Muscle layer of duodenum (tissue), 2 donors: Measurements from ENCODE around the gene EPHA4.

Source experiments
- H3K27ac ChIP-seq: one replicate; pipeline ENCODE4 v1.7.0; 2013; ENCODE audit warnings: mild to moderate bottlenecking, low read length
- H3K27me3 ChIP-seq: one replicate; pipeline ENCODE4 v1.7.0; 2013; ENCODE audit warnings: low read depth, mild to moderate bottlenecking, control low read depth, low read length
- H3K36me3 ChIP-seq, 2 donors: one replicate each; pipeline ENCODE4 v1.7.0; 2013; ENCODE audit warnings: low read length in 2 of 2, control low read depth in 1 of 2, mild to moderate bottlenecking in 1 of 2; ENCODE audit not compliant: insufficient read depth in 2 of 2, control insufficient read depth in 1 of 2
- H3K4me1 ChIP-seq, 2 donors: one replicate each; pipeline ENCODE4 v1.7.0; 2013; ENCODE audit warnings: low read length in 2 of 2, mild to moderate bottlenecking in 2 of 2, control low read depth in 1 of 2, moderate library complexity in 1 of 2; ENCODE audit not compliant: insufficient read depth in 2 of 2, control insufficient read depth in 1 of 2
- H3K4me3 ChIP-seq, 2 donors: one replicate each; pipeline ENCODE4 v1.7.0; 2013; ENCODE audit warnings: low read length in 2 of 2, low read depth in 1 of 2, mild to moderate bottlenecking in 1 of 2
- H3K9me3 ChIP-seq, 2 donors: one replicate each; pipeline ENCODE4 v1.7.0; 2013; ENCODE audit warnings: low read length in 2 of 2, control low read depth in 1 of 2, mild to moderate bottlenecking in 1 of 2; ENCODE audit not compliant: control insufficient read depth in 1 of 2
- donor health status: healthy.

Gene EPHA4

DNA sequence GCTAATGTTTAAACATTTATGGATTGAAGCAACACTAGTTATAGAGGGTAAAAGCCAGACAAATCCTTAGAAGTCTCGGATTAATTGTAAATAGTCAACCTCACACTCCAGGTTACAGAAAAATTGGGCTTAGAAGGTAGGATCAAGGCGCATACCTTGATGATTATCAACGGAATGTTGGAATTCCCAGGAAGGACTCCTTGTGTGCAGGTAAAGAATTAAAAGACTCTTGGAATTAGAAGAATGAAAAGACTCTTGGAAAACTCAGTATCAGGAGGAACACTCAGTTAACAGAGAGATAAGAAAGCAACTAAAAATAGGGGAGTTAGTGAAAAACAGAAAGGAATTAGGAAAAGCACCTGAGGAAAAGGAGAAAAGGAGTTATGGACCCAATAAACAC lies 29.3 kb upstream of the EPHA4 start:
- no peak overlapping the region for H3K4me3 ChIP-seq
- H3K36me3 ChIP-seq = no peaks in the 10 kb centered on the region
- no peaks in the 10 kb centered on the region for H3K4me1 ChIP-seq
- no peaks in the 10 kb centered on the region for H3K9me3 ChIP-seq
- no peak overlapping the region for H3K27ac ChIP-seq
- H3K27me3 ChIP-seq = no peaks in the 10 kb centered on the region

DNA sequence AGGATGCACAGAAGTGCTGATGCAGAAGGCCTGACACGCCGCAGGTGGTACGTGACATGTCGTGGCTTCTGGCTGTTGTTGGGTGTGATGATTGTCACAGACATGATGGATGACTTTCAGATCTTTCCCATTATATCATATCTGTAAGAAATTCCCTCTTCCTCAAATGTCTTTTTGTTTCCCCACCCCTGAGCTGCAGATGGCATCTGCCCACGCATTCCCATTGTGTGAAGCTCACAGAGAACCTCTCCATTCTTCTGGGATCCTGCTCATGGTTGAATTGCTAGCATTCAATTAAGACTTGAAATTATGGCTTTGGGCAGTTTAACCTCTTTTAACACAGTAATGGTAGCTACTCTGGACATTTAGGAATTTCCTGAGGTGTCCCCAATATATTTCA lies 28.3 kb upstream of the EPHA4 start:
- H3K27me3 ChIP-seq = no peaks in the 10 kb centered on the region
- H3K4me1 ChIP-seq = no peaks in the 10 kb centered on the region
- H3K9me3 ChIP-seq = no peaks in the 10 kb centered on the region
- H3K27ac ChIP-seq = no peak overlapping the region
- no peak overlapping the region for H3K4me3 ChIP-seq
- no peaks in the 10 kb centered on the region for H3K36me3 ChIP-seq

DNA sequence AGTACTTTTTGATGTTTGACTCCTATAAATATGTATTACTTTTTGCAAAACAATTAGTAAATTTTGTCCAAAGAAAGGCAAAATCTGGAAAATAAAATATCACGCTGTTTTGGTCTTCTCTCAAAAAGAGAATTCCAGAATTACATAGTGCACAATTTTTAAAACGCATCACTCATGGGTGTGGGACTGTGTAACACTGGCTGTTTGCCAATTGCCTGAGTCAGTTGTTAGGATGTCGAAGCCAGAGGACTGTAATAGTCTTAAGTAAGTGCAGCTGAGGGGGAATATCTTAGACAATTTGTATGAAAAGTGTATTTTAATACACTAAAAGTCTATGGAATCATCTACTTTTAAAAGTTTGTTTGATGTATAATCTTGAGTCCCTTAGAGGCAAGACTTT lies 24.1 kb upstream of the EPHA4 start:
- Histone ChIP-seq H3K27me3 (no peaks in the 10 kb centered on the region), H3K27ac (no peak overlapping the region), H3K9me3 (no peaks in the 10 kb centered on the region), H3K4me1 (no peaks in the 10 kb centered on the region), H3K4me3 (no peak overlapping the region), H3K36me3 (no peaks in the 10 kb centered on the region)

DNA sequence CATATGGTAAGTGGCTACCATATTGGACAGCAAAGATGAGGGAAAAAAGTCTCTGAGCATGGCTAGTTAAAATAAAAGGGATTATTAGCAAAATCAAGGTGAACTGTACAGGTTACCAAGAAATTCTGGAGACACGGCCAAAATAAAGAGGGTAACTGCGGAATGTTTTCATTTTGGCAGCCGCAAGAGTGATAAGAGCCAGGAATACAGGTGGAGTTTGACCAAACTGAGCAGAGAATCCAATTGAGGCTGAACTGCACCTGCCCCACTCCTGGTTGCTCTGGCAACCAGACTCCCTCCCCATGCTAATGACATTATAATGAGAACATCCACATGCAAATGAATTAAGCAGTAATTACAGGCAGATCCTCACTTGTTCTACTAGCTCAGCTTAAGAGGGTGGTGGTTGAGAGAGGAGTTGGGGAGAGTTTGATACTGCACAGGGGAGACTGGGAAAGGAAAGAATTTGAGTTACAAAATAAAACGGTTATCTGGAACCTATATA lies 18.8 kb upstream of the EPHA4 start:
- no peak overlapping the region for H3K27ac ChIP-seq
- no peaks in the 10 kb centered on the region for H3K9me3 ChIP-seq
- H3K4me1 ChIP-seq = no peaks in the 10 kb centered on the region
- H3K4me3 ChIP-seq = no peak overlapping the region
- H3K36me3 ChIP-seq = no peaks in the 10 kb centered on the region
- no peaks in the 10 kb centered on the region for H3K27me3 ChIP-seq

DNA sequence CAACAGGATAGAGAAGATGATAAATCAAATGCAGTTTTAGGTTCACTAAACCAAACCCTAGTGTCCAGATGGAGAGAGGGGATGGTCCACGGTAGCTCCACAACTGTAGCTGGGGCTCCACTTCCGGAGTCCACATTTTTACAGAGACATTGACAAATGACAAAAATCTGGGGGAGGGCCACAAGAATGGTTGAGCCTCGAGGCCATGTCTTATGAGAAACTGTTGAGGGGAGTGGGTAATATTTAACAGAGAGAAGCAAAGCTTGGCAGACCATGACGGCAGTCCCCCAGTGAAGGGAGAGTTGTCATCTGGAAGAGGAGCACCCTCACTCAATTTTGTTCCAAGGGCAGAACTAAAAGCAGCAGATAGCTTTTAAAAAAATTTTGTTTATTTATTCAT lies 17.6 kb upstream of the EPHA4 start:
- H3K4me3 ChIP-seq = no peak overlapping the region
- no peaks in the 10 kb centered on the region for H3K4me1 ChIP-seq
- no peaks in the 10 kb centered on the region for H3K36me3 ChIP-seq
- H3K27me3 ChIP-seq = no peaks in the 10 kb centered on the region
- H3K27ac ChIP-seq = no peak overlapping the region
- no peaks in the 10 kb centered on the region for H3K9me3 ChIP-seq

DNA sequence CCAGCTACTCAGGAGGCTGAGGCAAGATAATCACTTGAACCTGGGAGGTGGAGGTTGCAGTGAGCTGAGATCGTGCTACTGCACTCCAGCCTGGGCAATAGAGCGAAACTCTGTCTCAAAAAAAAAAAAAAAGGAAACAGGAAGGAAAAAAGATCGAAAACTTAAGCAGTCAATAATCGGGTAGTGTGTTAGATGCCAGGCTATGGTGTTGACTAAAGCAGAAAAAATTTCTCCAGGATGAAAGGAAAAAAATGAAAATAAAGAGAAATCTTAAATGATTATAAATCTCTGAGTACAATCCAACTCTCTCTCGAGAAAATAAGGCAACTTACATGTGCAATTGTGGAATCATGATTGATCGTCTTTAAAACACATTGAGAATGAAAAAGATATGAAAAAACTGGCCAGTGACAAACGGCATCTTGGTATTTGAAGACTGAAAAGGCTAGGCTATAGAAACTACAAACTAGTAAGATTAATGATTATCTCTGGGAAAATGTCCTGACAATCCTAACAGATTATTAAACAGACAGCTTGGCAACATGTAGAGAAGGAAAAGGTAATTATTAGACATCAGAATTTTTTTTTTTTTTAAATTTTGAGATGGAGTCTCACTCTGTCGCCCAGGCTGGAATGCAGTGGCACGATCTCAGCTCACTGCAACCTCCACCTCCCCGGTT lies 16.3 kb upstream of the EPHA4 start:
- Histone ChIP-seq H3K27me3 (no peaks in the 10 kb centered on the region), H3K4me3 (no peak overlapping the region), H3K9me3 (no peaks in the 10 kb centered on the region), H3K36me3 (no peaks in the 10 kb centered on the region), H3K4me1 (no peaks in the 10 kb centered on the region), H3K27ac (no peak overlapping the region)

DNA sequence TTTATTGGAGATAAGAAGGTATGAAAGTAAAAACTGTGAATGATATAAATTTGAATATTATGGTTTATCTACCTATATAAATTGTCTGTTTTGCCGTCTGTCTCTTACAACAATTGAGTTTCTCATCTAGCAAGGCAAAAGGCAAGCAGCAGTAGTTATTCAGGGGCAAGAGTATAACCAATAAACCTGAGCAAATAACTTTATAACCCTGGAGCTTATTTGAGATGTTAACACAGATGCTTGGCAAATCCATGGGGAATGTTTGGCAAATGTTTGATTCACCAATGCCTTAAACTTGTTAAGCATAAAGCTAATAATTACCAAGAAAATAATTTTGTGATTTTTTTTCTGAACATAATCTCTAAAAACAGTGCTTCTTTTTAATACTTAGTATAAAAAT lies 9.9 kb upstream of the EPHA4 start:
- no peaks in the 10 kb centered on the region for H3K36me3 ChIP-seq
- no peak overlapping the region for H3K4me3 ChIP-seq
- no peaks in the 10 kb centered on the region for H3K4me1 ChIP-seq
- H3K9me3 ChIP-seq = no peaks in the 10 kb centered on the region
- no peak overlapping the region for H3K27ac ChIP-seq
- H3K27me3 ChIP-seq = no peaks in the 10 kb centered on the region

DNA sequence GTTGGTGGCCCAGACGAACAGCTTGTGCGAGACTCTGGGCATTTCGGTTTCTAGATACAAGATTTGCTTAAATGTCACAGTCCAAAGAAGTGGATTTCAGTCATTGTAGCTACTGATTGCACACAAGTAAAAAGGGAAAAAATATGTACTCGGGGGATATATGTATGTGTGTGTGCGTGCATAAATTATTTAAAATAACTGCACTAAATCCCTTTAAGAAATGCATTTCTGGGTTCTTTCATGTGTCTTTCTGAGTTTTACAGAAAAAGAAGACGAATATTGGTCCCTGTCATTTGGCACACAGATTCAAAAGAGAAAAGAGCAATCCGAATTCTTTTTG lies 2.1 kb upstream of the EPHA4 start:
- peaks cover 25% of the 10 kb centered on the region for H3K27me3 ChIP-seq
- no peaks in the 10 kb centered on the region for H3K9me3 ChIP-seq
- H3K36me3 ChIP-seq = no peaks in the 10 kb centered on the region
- peaks cover 0 to 34% of the 10 kb centered on the region in 2 donors for H3K4me1 ChIP-seq
- H3K4me3 ChIP-seq = peak overlapping the region; percentile 78 to 96
- peak overlapping the region; percentile 45 for H3K27ac ChIP-seq

DNA sequence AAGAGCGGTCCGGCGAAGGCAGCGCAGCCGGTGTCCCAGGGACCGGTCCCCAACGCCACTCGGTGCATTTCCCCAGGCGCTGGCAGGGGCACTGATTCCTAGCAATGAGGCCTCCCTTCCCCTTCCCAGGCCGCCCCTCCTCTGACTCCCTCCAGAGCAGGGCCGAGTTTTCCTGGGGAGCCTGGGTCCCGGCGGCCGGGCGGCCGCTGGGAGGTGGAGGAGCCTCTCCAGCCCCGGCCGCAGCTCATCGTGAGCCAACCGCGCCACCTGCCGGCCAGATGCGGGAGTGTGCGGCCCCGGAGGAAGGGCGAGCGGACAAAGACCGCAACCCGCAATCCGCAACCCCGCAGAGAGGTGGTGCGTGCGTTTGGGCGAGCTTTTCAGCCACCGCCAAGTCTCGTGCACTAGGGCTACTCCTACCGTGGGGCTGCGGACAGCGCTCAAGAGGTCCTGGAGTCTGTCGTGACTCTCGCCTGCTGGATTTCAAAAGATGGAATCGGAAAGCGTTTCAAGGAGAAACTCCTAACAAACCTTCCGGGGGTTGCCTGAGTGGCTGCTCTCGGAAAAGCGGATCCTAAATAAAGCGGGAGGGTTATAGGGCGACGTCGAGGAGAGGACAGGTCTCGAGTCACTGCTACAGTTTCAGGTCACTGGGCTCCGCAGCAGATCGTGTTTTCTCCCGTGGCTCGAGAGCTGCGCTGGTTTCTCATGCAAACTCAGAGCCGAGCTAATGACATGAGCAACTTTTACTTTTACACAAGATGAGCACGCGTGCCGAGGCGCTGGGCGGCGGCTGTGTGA lies 1.5 kb upstream of the EPHA4 start:
- H3K9me3 ChIP-seq = no peaks in the 10 kb centered on the region
- peaks cover 28% of the 10 kb centered on the region for H3K27me3 ChIP-seq
- peak overlapping the region; percentile 78 to 96 for H3K4me3 ChIP-seq
- H3K27ac ChIP-seq = peak overlapping the region; percentile 45
- H3K4me1 ChIP-seq = peaks cover 0 to 36% of the 10 kb centered on the region in 2 donors
- no peaks in the 10 kb centered on the region for H3K36me3 ChIP-seq

DNA sequence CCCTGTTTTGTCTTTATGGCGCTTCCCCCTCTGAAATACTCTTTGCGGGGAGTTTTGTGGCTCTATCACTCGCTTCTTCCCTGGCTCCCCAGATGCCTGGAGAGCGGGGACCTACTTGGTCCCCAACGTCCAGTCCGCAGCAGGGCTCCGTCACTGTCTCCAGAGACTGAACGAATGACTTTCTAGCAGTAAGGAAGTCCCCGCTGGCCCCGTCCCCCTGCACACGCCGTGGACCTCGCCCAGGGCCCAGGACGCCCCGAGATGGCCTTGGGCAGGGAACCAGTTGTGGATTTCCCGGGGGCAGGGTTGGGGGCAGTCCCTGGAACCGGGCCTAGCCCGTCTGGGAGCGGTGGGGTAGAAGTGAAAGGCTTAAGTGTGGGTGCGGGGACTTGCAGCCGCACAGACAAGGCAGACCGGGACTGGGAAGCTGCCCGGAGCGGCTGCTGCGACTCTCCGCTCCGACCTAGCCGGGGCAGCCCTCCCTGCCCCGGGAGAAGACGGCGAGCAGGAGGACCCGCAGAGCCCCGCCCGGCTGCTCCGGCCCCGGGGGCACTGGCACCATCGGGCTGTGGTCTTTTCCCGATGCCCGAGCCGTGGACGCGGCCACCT lies 821 bp upstream of the EPHA4 start:
- H3K4me1 ChIP-seq = peaks cover 0 to 38% of the 10 kb centered on the region in 2 donors
- no peaks in the 10 kb centered on the region for H3K9me3 ChIP-seq
- H3K27me3 ChIP-seq = peaks cover 28% of the 10 kb centered on the region
- peak overlapping the region; percentile 78 to 96 for H3K4me3 ChIP-seq
- H3K27ac ChIP-seq = peak overlapping the region; percentile 57
- no peaks in the 10 kb centered on the region for H3K36me3 ChIP-seq

DNA sequence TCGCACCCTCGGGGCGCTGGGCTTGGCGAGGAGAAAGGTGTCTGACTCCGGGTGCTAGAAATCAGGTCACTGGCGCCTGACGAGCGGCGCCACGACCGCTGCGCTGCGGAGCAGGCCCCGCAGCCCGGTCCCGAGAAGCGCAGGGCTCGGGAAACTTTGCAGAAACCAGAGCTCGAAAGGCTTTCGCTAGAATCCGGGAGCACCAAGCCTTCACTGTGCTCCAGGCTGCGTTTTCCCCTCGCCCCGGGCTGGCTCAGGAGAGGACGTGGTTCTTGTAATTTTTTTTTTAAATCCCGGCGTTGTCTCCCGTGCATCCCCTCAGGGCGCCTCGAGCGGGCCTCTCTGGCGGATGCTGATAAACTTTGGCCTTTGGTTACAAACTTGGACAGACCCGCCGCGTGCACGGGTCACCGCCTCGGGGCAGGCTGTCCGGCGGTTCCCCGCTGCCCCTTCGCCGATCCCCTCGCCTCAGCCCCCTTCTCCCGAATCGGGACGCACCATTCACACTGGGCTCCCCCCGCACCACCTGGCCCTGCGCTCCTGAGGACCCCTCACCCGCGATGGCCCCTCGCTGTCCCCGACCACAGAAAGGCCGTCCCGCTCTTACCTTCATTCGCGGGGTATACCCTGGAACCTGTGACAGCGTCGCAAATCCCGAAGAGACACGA lies 419 bp downstream of the EPHA4 start:
- no peaks in the 10 kb centered on the region for H3K36me3 ChIP-seq
- H3K27me3 ChIP-seq = peaks cover 28% of the 10 kb centered on the region
- H3K4me1 ChIP-seq = peaks cover 0 to 38% of the 10 kb centered on the region in 2 donors
- H3K27ac ChIP-seq = peak overlapping the region; percentile 25
- no peaks in the 10 kb centered on the region for H3K9me3 ChIP-seq
- H3K4me3 ChIP-seq = peak overlapping the region; percentile 78 to 96
